Activated naive CD8-positive, alpha-beta T cell treated with anti-CD3 and anti-CD28 coated beads, Interleukin-2, amount 50 U/mL, for 24 hours (primary cell): ENCODE results near the gene IL1RAPL1.

Experiments used
- ATAC-seq: fragments of 150-1000 bp; cut with Tn5 transposase; one replicate; pipeline ENCODE4 v1.10.0; 2021
- DNase-seq: peaks from one replicate; pipeline ENCODE4 v3.0.0; 2021
- H3K27ac Mint-ChIP-seq: one replicate; pipeline ENCODE4 v1.8.0; 2021; ENCODE audit warnings: mild to moderate bottlenecking, mixed read lengths
- H3K27me3 Mint-ChIP-seq: one replicate; pipeline ENCODE4 v1.8.0; 2021; ENCODE audit warnings: mixed read lengths
- H3K36me3 Mint-ChIP-seq: one replicate; pipeline ENCODE4 v1.8.0; 2021; ENCODE audit warnings: low read depth, mixed read lengths
- H3K4me1 Mint-ChIP-seq: one replicate; pipeline ENCODE4 v1.8.0; 2021; ENCODE audit warnings: mixed read lengths
- H3K4me3 Mint-ChIP-seq: one replicate; pipeline ENCODE4 v1.8.0; 2021; ENCODE audit warnings: mild to moderate bottlenecking, moderate library complexity, mixed read lengths
- H3K9me3 Mint-ChIP-seq: one replicate; pipeline ENCODE4 v1.8.0; 2021; ENCODE audit warnings: mixed read lengths

Gene IL1RAPL1

DNA sequence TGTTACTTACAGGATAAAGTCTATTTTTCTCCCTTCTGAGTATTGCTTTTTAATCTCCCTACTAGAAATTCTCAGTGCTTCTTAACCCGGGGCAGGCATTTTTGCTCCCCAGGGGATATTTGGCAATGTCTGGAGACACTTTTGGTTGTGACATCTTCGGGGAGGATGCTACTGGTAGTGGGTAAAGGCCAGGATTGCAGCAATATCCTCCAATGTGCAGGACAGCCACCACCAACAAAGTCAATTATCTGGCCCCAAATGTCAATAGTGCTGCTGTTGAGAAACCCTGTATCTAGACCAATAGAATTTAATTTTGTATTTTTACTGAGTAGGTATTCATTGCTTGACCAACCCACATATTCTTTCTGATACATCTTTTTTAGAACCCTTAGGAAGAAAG lies 958.6 kb downstream of the IL1RAPL1 start:
- no peaks in the 10 kb centered on the region for H3K36me3 Mint-ChIP-seq
- DNase-seq (no peak), ATAC-seq (no peak)
- H3K27me3 Mint-ChIP-seq: no peaks in the 10 kb centered on the region
- no peak overlapping the region for H3K4me3 Mint-ChIP-seq
- H3K4me1 Mint-ChIP-seq: no peaks in the 10 kb centered on the region
- no peak overlapping the region for H3K27ac Mint-ChIP-seq
- H3K9me3 Mint-ChIP-seq: no peaks in the 10 kb centered on the region

DNA sequence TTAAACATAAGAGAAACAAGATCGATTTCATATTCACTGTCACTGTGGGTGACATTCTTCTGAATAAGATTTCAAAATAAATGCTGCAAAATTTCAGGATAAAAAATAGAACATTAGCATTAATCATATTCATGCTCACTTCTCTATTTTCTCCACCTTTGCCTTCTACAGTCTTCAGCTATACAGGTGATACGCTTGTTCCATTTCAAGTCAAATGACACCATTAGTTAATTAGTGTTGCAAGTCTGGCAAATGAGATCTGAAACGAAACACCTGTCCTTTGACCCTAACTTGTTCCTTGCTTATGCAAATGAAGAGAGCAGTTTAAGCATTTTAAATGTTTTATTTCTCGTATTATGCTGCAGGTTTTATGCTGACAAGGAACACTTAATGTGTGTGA lies 960.6 kb downstream of the IL1RAPL1 start:
- no peak for DNase-seq
- H3K36me3 Mint-ChIP-seq: no peaks in the 10 kb centered on the region
- no peaks in the 10 kb centered on the region for H3K27me3 Mint-ChIP-seq
- ATAC-seq: no peak
- no peaks in the 10 kb centered on the region for H3K4me1 Mint-ChIP-seq
- H3K27ac Mint-ChIP-seq: no peak overlapping the region
- no peaks in the 10 kb centered on the region for H3K9me3 Mint-ChIP-seq
- no peak overlapping the region for H3K4me3 Mint-ChIP-seq

DNA sequence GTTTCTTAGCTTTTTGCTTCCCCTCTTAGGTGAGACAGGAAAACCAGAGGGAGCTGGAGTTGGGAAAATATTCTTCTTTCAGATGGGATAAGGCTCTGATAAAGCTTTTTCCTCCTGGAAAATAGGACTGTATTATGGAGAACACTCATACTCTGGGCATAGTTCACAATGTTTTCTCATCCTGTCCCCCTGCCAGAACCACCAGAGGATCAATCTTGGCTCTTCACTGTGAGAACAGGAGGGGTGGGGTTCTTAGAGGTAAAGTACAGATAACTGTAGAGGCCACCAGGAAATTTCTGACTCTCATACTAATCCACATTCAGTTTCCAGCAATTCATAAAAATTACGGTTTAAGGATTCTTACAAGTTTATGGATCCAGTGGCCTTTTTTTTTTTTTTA lies 966.3 kb downstream of the IL1RAPL1 start:
- peaks cover 4% of the 10 kb centered on the region for H3K9me3 Mint-ChIP-seq
- no peak overlapping the region for H3K27ac Mint-ChIP-seq
- H3K4me3 Mint-ChIP-seq: no peak overlapping the region
- no peaks in the 10 kb centered on the region for H3K4me1 Mint-ChIP-seq
- DNase-seq (no peak), ATAC-seq (no peak)
- no peaks in the 10 kb centered on the region for H3K27me3 Mint-ChIP-seq
- no peaks in the 10 kb centered on the region for H3K36me3 Mint-ChIP-seq

DNA sequence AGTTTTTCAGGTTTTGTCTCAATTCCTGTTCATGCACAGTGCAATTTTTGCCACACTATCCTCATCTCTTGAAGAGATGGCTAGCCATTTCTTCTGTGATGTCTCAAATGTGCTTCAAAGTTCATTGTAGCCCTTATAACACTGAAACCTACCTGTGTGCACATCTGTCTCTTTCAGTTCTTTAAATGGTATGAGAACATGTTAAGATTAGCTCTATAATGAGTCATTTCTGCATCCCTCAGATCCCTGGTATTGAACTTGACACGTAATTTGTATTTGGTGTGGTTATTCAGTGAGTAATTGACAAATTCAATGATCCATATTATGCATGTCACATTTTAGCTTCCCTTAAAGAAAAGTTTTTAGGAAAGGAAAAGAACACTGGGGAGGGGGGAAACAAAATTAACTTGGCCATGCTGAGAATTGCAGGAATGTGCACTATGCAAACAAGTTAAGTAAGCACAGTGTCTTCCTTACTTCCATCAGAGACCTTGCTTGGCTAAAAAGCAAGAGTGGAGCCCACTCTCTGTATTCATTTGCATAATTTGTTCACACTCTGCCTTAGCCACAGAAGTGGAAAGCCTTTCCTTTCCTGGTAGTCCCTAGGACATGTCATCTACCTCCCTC lies 968.3 kb downstream of the IL1RAPL1 start:
- H3K4me1 Mint-ChIP-seq: no peaks in the 10 kb centered on the region
- H3K27ac Mint-ChIP-seq: no peak overlapping the region
- DNase-seq (no peak), ATAC-seq (no peak)
- no peaks in the 10 kb centered on the region for H3K27me3 Mint-ChIP-seq
- no peak overlapping the region for H3K4me3 Mint-ChIP-seq
- no peaks in the 10 kb centered on the region for H3K36me3 Mint-ChIP-seq
- H3K9me3 Mint-ChIP-seq: peaks cover 4% of the 10 kb centered on the region

DNA sequence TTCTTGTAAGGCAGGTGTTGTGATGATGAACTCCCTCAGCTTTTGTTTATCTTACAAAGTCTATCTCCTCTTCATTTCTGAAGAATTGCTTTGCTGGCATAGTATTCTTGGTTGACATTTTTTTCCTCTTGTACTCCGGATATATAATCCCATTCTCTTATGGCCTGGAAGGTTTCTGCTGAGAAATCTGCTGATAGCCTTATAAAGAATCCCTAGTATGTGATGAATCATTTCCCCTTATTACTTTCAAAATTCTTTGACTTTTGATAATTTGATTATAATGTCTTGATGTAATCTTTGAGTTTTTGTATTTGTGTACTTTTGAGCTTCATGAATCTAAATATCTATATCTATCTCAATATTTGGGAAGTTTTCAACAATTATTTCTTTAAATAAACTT lies 972.8 kb downstream of the IL1RAPL1 start:
- Mint-ChIP-seq H3K4me3 (no peak overlapping the region), H3K27me3 (no peaks in the 10 kb centered on the region), H3K36me3 (no peaks in the 10 kb centered on the region), H3K4me1 (no peaks in the 10 kb centered on the region), H3K9me3 (peaks cover 4% of the 10 kb centered on the region), H3K27ac (no peak overlapping the region)
- DNase-seq (no peak), ATAC-seq (no peak)

DNA sequence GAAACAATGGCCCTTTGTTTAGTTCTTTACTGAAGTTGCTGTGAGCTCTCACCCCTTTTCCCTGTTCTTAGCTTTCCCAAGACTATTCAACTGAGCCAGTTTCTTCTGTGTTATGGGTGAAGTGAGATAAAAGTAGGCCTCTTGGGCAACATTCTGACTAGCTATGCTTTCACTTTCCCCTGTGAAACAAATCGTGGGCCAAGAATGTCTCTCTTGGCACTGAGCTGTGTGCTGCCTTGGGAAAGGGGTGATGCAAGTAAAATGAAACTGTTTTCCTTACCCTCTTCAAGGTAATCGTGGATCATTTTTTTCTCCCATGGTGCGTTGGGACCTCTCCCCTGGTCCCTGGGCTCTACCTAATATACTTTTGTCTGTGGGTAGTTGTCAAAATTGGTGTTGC lies 974.2 kb downstream of the IL1RAPL1 start:
- peaks cover 4% of the 10 kb centered on the region for H3K9me3 Mint-ChIP-seq
- no peak for ATAC-seq
- H3K36me3 Mint-ChIP-seq: no peaks in the 10 kb centered on the region
- H3K27ac Mint-ChIP-seq: no peak overlapping the region
- no peak for DNase-seq
- H3K27me3 Mint-ChIP-seq: no peaks in the 10 kb centered on the region
- H3K4me1 Mint-ChIP-seq: no peaks in the 10 kb centered on the region
- no peak overlapping the region for H3K4me3 Mint-ChIP-seq

DNA sequence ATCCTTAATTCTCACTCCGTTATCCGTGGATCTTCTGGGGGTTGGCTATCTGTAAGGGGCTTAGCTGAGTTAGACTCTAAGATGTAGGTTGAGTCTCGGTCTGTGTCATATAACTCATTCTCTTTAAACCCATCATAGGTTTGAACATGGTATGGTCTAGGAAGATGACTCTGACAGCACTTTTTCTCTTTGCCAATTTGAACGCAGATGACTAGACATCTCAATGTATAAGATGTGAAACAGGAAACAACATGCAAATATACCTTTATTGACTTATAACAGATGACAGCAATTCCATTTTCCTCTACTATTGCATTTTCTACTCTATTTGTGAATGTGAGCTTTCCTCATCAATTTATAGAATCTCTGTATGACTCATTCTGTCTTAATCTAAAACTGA lies 993.3 kb downstream of the IL1RAPL1 start:
- Mint-ChIP-seq H3K4me1 (no peaks in the 10 kb centered on the region), H3K27ac (no peak overlapping the region), H3K4me3 (no peak overlapping the region), H3K27me3 (no peaks in the 10 kb centered on the region), H3K9me3 (peaks cover 8% of the 10 kb centered on the region), H3K36me3 (no peaks in the 10 kb centered on the region)
- DNase-seq (no peak), ATAC-seq (no peak)

DNA sequence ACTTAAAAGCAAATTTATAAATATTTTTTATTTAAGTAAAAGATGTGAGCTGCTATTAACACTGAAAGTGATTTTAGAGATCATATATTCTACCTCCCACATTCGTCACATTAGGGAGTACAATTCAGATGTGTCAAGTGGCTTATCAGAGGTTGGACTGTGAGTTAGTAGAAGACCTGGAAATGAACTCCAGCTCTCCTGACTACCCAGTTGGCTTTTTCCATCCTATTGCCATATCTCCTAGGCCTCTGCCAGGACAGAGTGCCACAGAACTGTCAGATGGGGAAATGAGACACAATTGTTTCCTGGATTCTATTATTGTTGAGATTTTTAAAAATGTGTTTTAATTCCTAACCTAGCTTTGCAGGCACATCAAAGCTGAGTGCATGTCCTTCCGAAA lies 994.0 kb downstream of the IL1RAPL1 start:
- no peaks in the 10 kb centered on the region for H3K27me3 Mint-ChIP-seq

DNA sequence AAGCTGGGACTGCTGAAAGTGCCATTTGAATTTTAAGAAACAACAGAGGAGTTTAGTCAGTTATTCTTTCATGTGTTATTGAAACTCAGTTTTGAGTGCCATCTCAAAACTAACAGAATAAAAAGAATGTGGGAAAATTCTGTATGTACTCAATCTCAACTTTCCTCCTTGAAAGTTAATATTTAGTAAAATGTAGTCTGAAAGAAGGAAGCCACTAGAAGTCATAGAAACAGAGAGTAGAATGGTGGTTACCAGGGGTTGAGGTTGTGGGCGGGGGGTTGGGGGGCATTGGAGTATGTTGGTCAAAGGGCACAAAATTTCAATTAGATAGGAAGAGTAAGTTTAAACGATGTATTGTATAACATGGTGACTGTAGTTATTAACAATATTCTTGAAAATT lies 999.9 kb downstream of the IL1RAPL1 start:
- Mint-ChIP-seq H3K27ac (no peak overlapping the region), H3K36me3 (no peaks in the 10 kb centered on the region), H3K27me3 (no peaks in the 10 kb centered on the region), H3K4me1 (no peaks in the 10 kb centered on the region), H3K9me3 (no peaks in the 10 kb centered on the region), H3K4me3 (no peak overlapping the region)
- DNase-seq: no peak
- ATAC-seq: no peak

More for the DNA sequence above, 994.0 kb downstream of the IL1RAPL1 start:
- ATAC-seq: no peak
- DNase-seq: no peak
- H3K36me3 Mint-ChIP-seq: no peaks in the 10 kb centered on the region
- peaks cover 8% of the 10 kb centered on the region for H3K9me3 Mint-ChIP-seq
- no peak overlapping the region for H3K4me3 Mint-ChIP-seq
- no peak overlapping the region for H3K27ac Mint-ChIP-seq
- no peaks in the 10 kb centered on the region for H3K4me1 Mint-ChIP-seq

DNA sequence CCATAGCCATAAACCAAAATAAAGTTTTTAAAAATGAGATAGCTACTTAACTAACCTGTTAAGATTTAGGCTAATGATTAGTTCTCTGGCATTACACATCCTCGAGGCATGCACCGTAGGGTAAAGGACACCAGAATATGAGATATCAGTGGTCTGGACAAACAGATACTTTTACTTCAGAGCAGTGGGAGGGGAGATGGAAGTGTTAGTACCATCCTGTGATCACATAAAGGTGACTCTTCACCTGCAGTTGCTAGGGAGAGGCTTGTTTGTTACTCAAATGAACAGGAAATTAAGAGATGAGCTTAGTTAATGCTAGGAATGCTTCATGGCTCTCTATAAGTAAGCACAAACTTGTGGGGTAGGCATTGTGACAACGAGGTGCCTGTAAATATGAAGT lies 1003.7 kb downstream of the IL1RAPL1 start:
- no peak overlapping the region for H3K4me3 Mint-ChIP-seq
- H3K36me3 Mint-ChIP-seq: no peaks in the 10 kb centered on the region
- H3K4me1 Mint-ChIP-seq: no peaks in the 10 kb centered on the region
- no peak overlapping the region for H3K27ac Mint-ChIP-seq
- no peaks in the 10 kb centered on the region for H3K27me3 Mint-ChIP-seq
- DNase-seq (no peak), ATAC-seq (no peak)
- no peaks in the 10 kb centered on the region for H3K9me3 Mint-ChIP-seq

DNA sequence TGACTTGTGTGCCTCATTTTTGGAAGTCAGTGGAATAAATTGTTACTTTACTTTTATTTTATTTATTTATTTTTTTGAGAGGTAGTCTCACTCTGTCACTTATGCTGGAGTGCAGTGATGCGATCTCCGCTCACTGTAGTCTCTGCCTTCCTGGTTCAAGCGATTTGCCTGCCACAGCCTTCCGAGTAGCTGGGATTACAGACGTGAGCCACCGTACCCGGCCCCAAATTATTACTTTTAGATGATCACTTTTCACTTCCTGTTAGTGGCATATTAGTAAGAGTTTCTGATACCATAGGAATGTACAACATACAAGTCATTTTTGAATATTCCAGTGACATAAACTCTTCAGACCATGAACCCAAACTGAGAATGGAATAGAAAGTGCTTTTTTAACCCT lies 1017.1 kb downstream of the IL1RAPL1 start:
- Mint-ChIP-seq H3K27me3 (no peaks in the 10 kb centered on the region), H3K4me3 (no peak overlapping the region), H3K9me3 (no peaks in the 10 kb centered on the region), H3K4me1 (no peaks in the 10 kb centered on the region), H3K36me3 (no peaks in the 10 kb centered on the region), H3K27ac (no peak overlapping the region)
- ATAC-seq: no peak
- no peak for DNase-seq

DNA sequence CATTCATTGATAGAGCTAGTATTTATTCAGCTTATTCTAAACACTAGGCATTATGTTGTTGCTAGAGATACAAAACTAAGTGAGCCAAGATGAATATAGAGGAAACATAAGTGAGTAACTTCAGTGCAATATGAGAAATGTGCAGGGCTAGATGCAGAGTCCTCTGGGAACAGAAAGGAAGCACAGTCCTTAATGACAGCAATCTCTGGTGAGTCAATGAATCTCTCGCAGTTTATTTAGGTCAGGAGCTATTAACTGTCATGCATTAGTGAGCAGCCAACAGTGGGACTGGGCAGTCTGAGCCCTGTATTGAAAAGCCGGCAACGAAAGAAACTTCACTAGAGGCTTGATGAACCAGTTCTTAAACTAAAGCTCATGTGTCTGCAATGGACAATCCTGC lies 1030.0 kb downstream of the IL1RAPL1 start:
- Mint-ChIP-seq H3K36me3 (no peaks in the 10 kb centered on the region), H3K4me3 (no peak overlapping the region), H3K4me1 (no peaks in the 10 kb centered on the region), H3K27ac (no peak overlapping the region), H3K9me3 (no peaks in the 10 kb centered on the region), H3K27me3 (no peaks in the 10 kb centered on the region)
- no peak for ATAC-seq
- DNase-seq: no peak

DNA sequence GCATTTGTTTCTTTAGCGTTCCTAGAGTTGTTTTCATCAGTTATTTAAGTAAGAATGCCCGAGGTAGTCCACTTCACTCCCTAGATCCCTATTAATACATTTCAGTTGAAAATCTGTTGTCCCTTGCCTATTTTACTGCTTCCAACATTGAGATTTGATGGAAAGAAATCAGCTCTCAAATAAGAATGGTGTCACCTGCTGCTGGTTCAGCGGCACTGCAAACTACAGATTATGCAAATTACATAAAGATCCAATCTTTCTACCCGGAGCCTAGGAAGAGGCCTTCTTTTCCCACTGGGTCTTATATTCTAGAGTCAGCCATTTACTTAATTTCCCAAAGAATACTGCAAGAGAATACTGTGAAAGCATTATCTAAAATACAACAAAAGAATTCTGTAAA lies 1030.5 kb downstream of the IL1RAPL1 start:
- no peaks in the 10 kb centered on the region for H3K9me3 Mint-ChIP-seq
- no peak for DNase-seq
- H3K27me3 Mint-ChIP-seq: no peaks in the 10 kb centered on the region
- H3K4me1 Mint-ChIP-seq: no peaks in the 10 kb centered on the region
- no peaks in the 10 kb centered on the region for H3K36me3 Mint-ChIP-seq
- no peak overlapping the region for H3K4me3 Mint-ChIP-seq
- no peak overlapping the region for H3K27ac Mint-ChIP-seq
- no peak for ATAC-seq

DNA sequence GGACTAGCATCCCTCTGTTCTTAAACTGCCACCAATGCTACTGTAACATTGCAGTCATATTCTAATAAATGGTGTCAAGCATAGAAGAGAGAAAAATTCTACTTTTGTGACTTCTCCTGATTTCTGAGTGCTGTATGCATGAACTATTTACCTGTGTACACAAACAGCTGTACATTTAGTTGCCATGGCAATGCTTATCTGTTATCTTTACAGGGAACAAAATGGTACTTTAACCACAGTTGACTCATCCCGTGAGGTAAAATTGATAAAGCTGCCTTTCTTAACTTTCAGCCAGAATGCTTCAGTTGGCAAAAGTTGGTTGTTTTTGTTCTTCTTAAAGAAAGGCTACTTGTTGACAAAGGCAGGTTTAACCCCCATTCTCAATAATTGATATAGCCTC lies 1040.6 kb downstream of the IL1RAPL1 start:
- no peak overlapping the region for H3K4me3 Mint-ChIP-seq
- no peaks in the 10 kb centered on the region for H3K4me1 Mint-ChIP-seq
- H3K27ac Mint-ChIP-seq: no peak overlapping the region
- ATAC-seq (no peak), DNase-seq (no peak)
- H3K9me3 Mint-ChIP-seq: no peaks in the 10 kb centered on the region
- H3K27me3 Mint-ChIP-seq: no peaks in the 10 kb centered on the region
- H3K36me3 Mint-ChIP-seq: no peaks in the 10 kb centered on the region

DNA sequence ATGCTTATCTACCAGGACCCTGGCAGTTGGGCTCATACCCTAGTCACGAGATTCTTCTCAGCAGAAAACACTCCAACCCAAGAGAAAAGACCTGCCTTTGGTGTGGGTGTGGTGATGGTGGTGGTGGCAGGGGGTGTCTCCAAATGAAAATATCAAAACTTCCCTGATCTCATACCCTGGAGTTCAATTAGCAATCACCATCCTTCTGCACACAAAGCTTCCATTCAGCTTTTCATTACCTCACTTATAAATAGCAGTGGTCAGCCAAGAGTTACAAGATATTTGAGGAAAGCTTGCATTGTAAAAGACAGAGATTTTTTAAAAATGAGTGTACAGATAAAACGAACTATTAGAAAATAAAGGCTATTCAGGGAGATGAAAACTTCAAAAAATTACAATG lies 1047.3 kb downstream of the IL1RAPL1 start:
- Mint-ChIP-seq H3K4me3 (no peak overlapping the region), H3K9me3 (no peaks in the 10 kb centered on the region), H3K27ac (no peak overlapping the region), H3K36me3 (no peaks in the 10 kb centered on the region), H3K4me1 (no peaks in the 10 kb centered on the region), H3K27me3 (no peaks in the 10 kb centered on the region)
- ATAC-seq (no peak), DNase-seq (no peak)

DNA sequence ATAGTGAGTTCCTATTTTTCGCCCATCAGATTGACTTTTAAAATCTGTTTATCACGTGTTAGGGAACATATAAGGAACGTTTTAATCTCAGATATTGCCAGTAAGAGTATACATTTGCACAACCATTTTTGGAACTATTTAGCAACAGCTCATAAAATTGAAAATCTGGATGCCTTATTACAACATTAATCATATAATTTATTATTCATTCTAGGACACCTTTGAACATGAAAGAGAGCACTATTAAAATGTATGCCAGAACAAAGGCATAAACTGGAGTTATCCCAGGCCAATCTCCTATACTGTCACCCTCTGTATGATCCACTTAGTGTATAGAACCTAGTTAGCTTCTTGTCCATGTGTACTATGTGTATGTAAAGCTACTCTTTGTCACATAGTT lies 1049.1 kb downstream of the IL1RAPL1 start:
- Mint-ChIP-seq H3K27me3 (no peaks in the 10 kb centered on the region), H3K27ac (no peak overlapping the region), H3K4me1 (no peaks in the 10 kb centered on the region), H3K36me3 (no peaks in the 10 kb centered on the region), H3K4me3 (no peak overlapping the region), H3K9me3 (no peaks in the 10 kb centered on the region)
- ATAC-seq (no peak), DNase-seq (no peak)
